IPS-11a (cell line): Measurements from ENCODE around the gene DOK6.

Experiments used
- H3K4me3 ChIP-seq: one replicate; pipeline ENCODE4 v1.5.1; 2013; ENCODE audit warnings: low read depth, low read length, control low read depth

Gene DOK6

GRCh38 chr18:69677595-69677994 lies 276.9 kb downstream of the DOK6 start:
- no peak overlapping the region for H3K4me3 ChIP-seq

- H3K4me3 ChIP-seq, result no peak overlapping the region
Measured at GRCh38 chr18:69680123-69680522, 279.4 kb downstream of the DOK6 start.

- no peak overlapping the region for H3K4me3 ChIP-seq
Measured at GRCh38 chr18:69683176-69683575, 282.5 kb downstream of the DOK6 start.

GRCh38 chr18:69684789-69685188 lies 284.1 kb downstream of the DOK6 start:
- H3K4me3 ChIP-seq, result no peak overlapping the region

GRCh38 chr18:69686861-69687260 lies 286.2 kb downstream of the DOK6 start:
- H3K4me3 ChIP-seq, result no peak overlapping the region

- H3K4me3 ChIP-seq, result no peak overlapping the region
Measured at GRCh38 chr18:69689121-69689759, 288.6 kb downstream of the DOK6 start.

- H3K4me3 ChIP-seq, result no peak overlapping the region
Measured at GRCh38 chr18:69691008-69691760, 290.5 kb downstream of the DOK6 start.

GRCh38 chr18:69697069-69697468 lies 296.4 kb downstream of the DOK6 start:
- no peak overlapping the region for H3K4me3 ChIP-seq

GRCh38 chr18:69697689-69698088 lies 297.0 kb downstream of the DOK6 start:
- H3K4me3 ChIP-seq, result no peak overlapping the region

- H3K4me3 ChIP-seq, result no peak overlapping the region
Measured at GRCh38 chr18:69701305-69701704, 300.6 kb downstream of the DOK6 start.

- H3K4me3 ChIP-seq, result no peak overlapping the region
Measured at GRCh38 chr18:69703461-69703860, 302.8 kb downstream of the DOK6 start.

GRCh38 chr18:69705987-69706386 lies 305.3 kb downstream of the DOK6 start:
- no peak overlapping the region for H3K4me3 ChIP-seq

GRCh38 chr18:69708844-69709243 lies 308.2 kb downstream of the DOK6 start:
- no peak overlapping the region for H3K4me3 ChIP-seq

- H3K4me3 ChIP-seq, result no peak overlapping the region
Measured at GRCh38 chr18:69715191-69715795, 314.6 kb downstream of the DOK6 start.

GRCh38 chr18:69717586-69717985 lies 316.9 kb downstream of the DOK6 start:
- no peak overlapping the region for H3K4me3 ChIP-seq

GRCh38 chr18:69718912-69719547 lies 318.3 kb downstream of the DOK6 start:
- H3K4me3 ChIP-seq, result no peak overlapping the region

GRCh38 chr18:69720422-69720821 lies 319.7 kb downstream of the DOK6 start:
- H3K4me3 ChIP-seq, result no peak overlapping the region

GRCh38 chr18:69723434-69723833 lies 322.7 kb downstream of the DOK6 start:
- no peak overlapping the region for H3K4me3 ChIP-seq

- H3K4me3 ChIP-seq, result no peak overlapping the region
Measured at GRCh38 chr18:69725009-69725408, 324.3 kb downstream of the DOK6 start.

GRCh38 chr18:69725855-69726508 lies 325.3 kb downstream of the DOK6 start:
- H3K4me3 ChIP-seq, result no peak overlapping the region

GRCh38 chr18:69727912-69728572 lies 327.4 kb downstream of the DOK6 start:
- no peak overlapping the region for H3K4me3 ChIP-seq
